Measurements from ENCODE around the gene KDM3B. TPM values are rescaled to one million over a fixed set of nuclear protein-coding genes. Genes with fewer than 3 reads are reported as not detected.
"Not testable (repeated sequence)": the region's sequence is repeated elsewhere in the genome, so short reads cannot be mapped to it uniquely, and the experiment has no call there.

Gene KDM3B
- total RNA-seq, 1 donor from 2014 or later: 54.5 TPM

GRCh38 chr5:138470322-138471051 lies 118.0 kb downstream of the KDM3B start:
- peaks cover 34% of the 10 kb centered on the region for H3K36me3 Mint-ChIP-seq (ENCODE audit: low read depth)

GRCh38 chr5:138471052-138471361 lies 118.5 kb downstream of the KDM3B start:
- no peak overlapping the region for H3K4me3 Mint-ChIP-seq (ENCODE audit: low read depth)
- H3K27me3 Mint-ChIP-seq (ENCODE audit: low read depth): peaks cover 1% of the 10 kb centered on the region
- H3K36me3 Mint-ChIP-seq (ENCODE audit: low read depth): peaks cover 34% of the 10 kb centered on the region
- H3K4me1 Mint-ChIP-seq (ENCODE audit: low read depth): peaks cover 22% of the 10 kb centered on the region
- H3K9me3 Mint-ChIP-seq: no peaks in the 10 kb centered on the region
- DNase-seq (ENCODE audit: low spot score): no peak
- H3K27ac Mint-ChIP-seq: no peak overlapping the region
- intact Hi-C loops (cut with micrococcal nuclease): no loop called here

More at GRCh38 chr5:138470322-138471051, 118.0 kb downstream of the KDM3B start:
- intact Hi-C loops (cut with micrococcal nuclease): no loop called here
- Mint-ChIP-seq H3K4me1 (ENCODE audit: low read depth) (peaks cover 22% of the 10 kb centered on the region), H3K4me3 (ENCODE audit: low read depth) (no peak overlapping the region), H3K27ac (no peak overlapping the region), H3K9me3 (no peaks in the 10 kb centered on the region), H3K27me3 (ENCODE audit: low read depth) (peaks cover 1% of the 10 kb centered on the region)
- no peak for DNase-seq (ENCODE audit: low spot score)

- Mint-ChIP-seq H3K4me1 (ENCODE audit: low read depth) (peaks cover 12% of the 10 kb centered on the region), H3K27me3 (ENCODE audit: low read depth) (peaks cover 4% of the 10 kb centered on the region), H3K36me3 (ENCODE audit: low read depth) (peaks cover 22% of the 10 kb centered on the region), H3K4me3 (ENCODE audit: low read depth) (no peak overlapping the region), H3K27ac (no peak overlapping the region), H3K9me3 (no peaks in the 10 kb centered on the region)
- intact Hi-C loops (cut with micrococcal nuclease): no loop called here
- no peak for DNase-seq (ENCODE audit: low spot score)
Measured at GRCh38 chr5:138472353-138472752, 119.9 kb downstream of the KDM3B start.

- peaks cover 14% of the 10 kb centered on the region for H3K36me3 Mint-ChIP-seq (ENCODE audit: low read depth)
- H3K27me3 Mint-ChIP-seq (ENCODE audit: low read depth); H3K27ac Mint-ChIP-seq; H3K9me3 Mint-ChIP-seq; intact Hi-C loops (cut with micrococcal nuclease); DNase-seq (ENCODE audit: low spot score); H3K4me1 Mint-ChIP-seq (ENCODE audit: low read depth); H3K4me3 Mint-ChIP-seq (ENCODE audit: low read depth): not testable (repeated sequence)
Measured at GRCh38 chr5:138473151-138473550, 120.7 kb downstream of the KDM3B start.

- H3K9me3 Mint-ChIP-seq: no peaks in the 10 kb centered on the region
- no peak overlapping the region for H3K4me3 Mint-ChIP-seq (ENCODE audit: low read depth)
- no peak overlapping the region for H3K27ac Mint-ChIP-seq
- DNase-seq (ENCODE audit: low spot score): no peak
- H3K27me3 Mint-ChIP-seq (ENCODE audit: low read depth): peaks cover 6% of the 10 kb centered on the region
- no peaks in the 10 kb centered on the region for H3K36me3 Mint-ChIP-seq (ENCODE audit: low read depth)
- intact Hi-C loops (cut with micrococcal nuclease): no loop called here
- H3K4me1 Mint-ChIP-seq (ENCODE audit: low read depth): no peaks in the 10 kb centered on the region
Measured at GRCh38 chr5:138476918-138477317, 124.4 kb downstream of the KDM3B start.

- Mint-ChIP-seq H3K9me3 (no peaks in the 10 kb centered on the region), H3K36me3 (ENCODE audit: low read depth) (no peaks in the 10 kb centered on the region), H3K27me3 (ENCODE audit: low read depth) (peaks cover 11% of the 10 kb centered on the region), H3K4me3 (ENCODE audit: low read depth) (no peak overlapping the region), H3K27ac (no peak overlapping the region), H3K4me1 (ENCODE audit: low read depth) (peaks cover 2% of the 10 kb centered on the region)
- intact Hi-C loops (cut with micrococcal nuclease): no loop called here
- no peak for DNase-seq (ENCODE audit: low spot score)
Measured at GRCh38 chr5:138482638-138483037, 130.2 kb downstream of the KDM3B start.

Other genes starting within 250 kb of the KDM3B start
- not detected in 2 replicates for gene NME5, start 213.3 kb upstream of the KDM3B start, total RNA-seq
- 45.4 and 48.4 TPM in 2 replicates for gene BRD8, start 174.1 kb upstream of the KDM3B start, total RNA-seq
- 28.1 and 30.3 TPM in 2 replicates for gene KIF20A, start 173.6 kb upstream of the KDM3B start, total RNA-seq
- 41.5 and 45.8 TPM in 2 replicates for gene CDC23, start 139.4 kb upstream of the KDM3B start, total RNA-seq
- gene GFRA3, start 78.1 kb upstream of the KDM3B start, total RNA-seq: 0.16 and 0.32 TPM in 2 replicates
- gene CDC25C, start 20.9 kb upstream of the KDM3B start, total RNA-seq: 8.4 and 9.0 TPM in 2 replicates
- gene FAM53C, start 14.4 kb upstream of the KDM3B start, total RNA-seq: 24.4 and 26.1 TPM in 2 replicates
- 9.7 and 11.1 TPM in 2 replicates for gene REEP2, start 86.4 kb downstream of the KDM3B start, total RNA-seq
- gene EGR1, start 112.8 kb downstream of the KDM3B start, total RNA-seq: 41.9 and 43.0 TPM in 2 replicates
- 169 and 170 TPM in 2 replicates for gene ETF1, start 190.6 kb downstream of the KDM3B start, total RNA-seq
- gene HSPA9, start 222.7 kb downstream of the KDM3B start, total RNA-seq: 333 and 340 TPM in 2 replicates